LNCAP (cell line): ENCODE measurements around the gene FKBP14.

Source experiments
- CTCF ChIP-seq: fragments of 450-650 bp; IDR thresholded peaks from 2 replicates; pipeline ENCODE4 v1.5.1; 2017; ENCODE audit warnings: mild to moderate bottlenecking

FKBP14 gene

GRCh38 chr7:29988424-29989256 lies 37.9 kb downstream of the FKBP14 start:
- no peak for TF ChIP-seq CTCF

DNA sequence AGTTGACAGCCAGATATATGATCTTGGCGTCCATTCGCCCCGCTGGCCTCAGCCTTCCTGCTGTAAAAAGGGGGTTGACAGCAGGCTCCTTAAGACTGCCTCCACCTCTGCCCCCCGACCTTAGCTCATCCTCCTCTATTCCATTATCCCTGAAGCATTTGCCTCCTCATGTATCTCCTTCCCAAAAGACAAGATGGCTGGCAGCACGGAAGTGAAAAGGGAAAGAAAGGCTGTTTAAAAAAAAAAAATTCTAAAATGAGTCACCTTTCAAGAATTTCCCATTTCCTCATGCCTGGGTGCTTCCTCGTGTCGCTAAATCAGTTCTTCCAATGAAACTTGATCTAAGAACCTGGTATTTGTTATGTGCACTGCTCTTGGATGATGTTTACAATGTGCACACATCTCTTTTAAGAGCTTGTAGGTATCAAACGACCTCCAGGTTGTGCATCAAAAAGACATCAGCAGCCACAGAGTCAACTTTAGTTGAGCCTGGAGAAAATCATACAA lies 38.6 kb downstream of the FKBP14 start:
- no peak for TF ChIP-seq CTCF

DNA sequence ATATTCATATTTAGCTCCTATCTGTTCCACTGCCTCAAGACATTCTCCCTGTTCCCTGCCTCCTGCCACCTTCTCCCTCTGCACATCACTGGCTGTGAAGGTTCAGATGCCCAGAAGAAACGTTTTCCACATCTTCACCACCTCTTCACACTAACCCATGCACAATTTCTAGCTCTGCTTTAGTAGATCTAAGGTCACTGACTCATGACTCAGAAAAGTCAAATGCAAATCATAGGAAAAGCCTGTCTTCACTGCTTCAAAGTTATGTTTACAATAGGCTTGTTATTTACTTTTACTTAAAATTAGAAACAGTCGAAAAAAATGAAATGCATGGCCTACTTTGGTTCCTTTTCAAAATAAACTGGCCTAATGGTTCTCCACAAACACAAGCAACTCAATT lies 39.4 kb downstream of the FKBP14 start:
- TF ChIP-seq CTCF: no peak

DNA sequence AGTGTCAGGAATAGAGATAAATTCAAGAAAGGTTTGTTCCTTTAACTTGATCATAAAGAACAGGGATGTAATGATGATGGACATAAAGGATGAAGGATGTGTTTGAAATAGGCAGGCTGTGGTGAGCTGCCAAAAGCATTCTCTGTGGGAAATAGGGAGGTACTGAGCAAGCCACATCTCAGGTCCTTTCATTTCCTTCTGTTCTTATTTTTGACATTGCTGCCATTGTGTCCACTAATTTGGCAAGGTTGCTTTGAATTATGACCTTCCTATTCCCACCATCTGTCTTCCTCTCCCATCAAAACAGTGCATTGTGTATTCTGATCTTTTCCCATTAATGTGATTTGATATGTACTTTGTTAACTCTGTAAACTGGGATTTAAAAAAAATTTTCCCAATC lies 46.4 kb downstream of the FKBP14 start:
- TF ChIP-seq CTCF: no peak

GRCh38 chr7:29977886-29978651 lies 48.4 kb downstream of the FKBP14 start:
- no peak for TF ChIP-seq CTCF

GRCh38 chr7:29976673-29977415 lies 49.7 kb downstream of the FKBP14 start:
- TF ChIP-seq CTCF: no peak

DNA sequence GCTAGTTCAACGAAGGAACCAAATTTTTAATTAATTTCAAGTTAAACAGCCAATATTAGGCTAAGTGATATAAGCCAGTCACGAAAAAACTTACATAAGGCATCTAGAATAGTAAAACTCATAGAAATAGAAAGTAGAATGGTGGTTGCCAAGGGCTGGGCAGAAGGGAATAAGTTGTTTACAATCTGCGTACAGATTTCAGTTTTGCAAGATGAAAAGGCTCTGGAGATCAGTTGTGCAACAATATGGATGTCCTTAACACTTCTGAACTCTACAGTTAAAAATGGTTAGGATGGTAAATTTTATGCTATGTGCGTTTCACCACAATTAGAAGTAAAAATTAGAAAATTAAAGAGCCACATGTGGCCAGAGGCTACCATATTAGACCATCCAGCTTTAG lies 50.2 kb downstream of the FKBP14 start:
- TF ChIP-seq CTCF: no peak
